Type B pancreatic cell (in vitro differentiated cells): ENCODE measurements around the gene CORO2A. TPM values are rescaled to one million over a fixed set of nuclear protein-coding genes. Genes with fewer than 3 reads are reported as not detected.

ENCODE experiments used
- microRNA-seq: library from miRNA; unstranded; fragments of <30 nt; microRNA quantifications from one replicate; pipeline ENCODE4, GENCODE V29; 2020
- total RNA-seq: library from RNA; stranded (reverse); gene quantifications from 2 replicates; pipeline ENCODE4 v1.2.1, GENCODE V29; 2021; ENCODE audit warnings: low replicate concordance

Gene CORO2A
- total RNA-seq, 1 donor from 2014 or later, result 9.9 TPM

Small RNA genes within 50 kb of the gene (microRNA-seq; reads per million reads assigned to microRNA genes)
- gene MIR6854, result not detected

Other genes with a start within 250 kb of the CORO2A start
- 119 and 156 TPM in 2 replicates for gene ANP32B, start 209.3 kb downstream of the CORO2A start, total RNA-seq
- 44.6 and 48.1 TPM in 2 replicates for gene NANS, start 135.9 kb downstream of the CORO2A start, total RNA-seq
- 9.9 and 18.8 TPM in 2 replicates for gene TRIM14, start 73.4 kb downstream of the CORO2A start, total RNA-seq
- gene TBC1D2, start 63.0 kb upstream of the CORO2A start, total RNA-seq, result 9.4 and 20.9 TPM in 2 replicates